Lung (tissue), 12 donors: ENCODE data around the gene CPT1A. TPM values are rescaled to one million over a fixed set of nuclear protein-coding genes. Genes with fewer than 3 reads are reported as not detected.

Experiments
- ATAC-seq: fragments of 200-7000 bp; cut with Tn5 transposase; one replicate; pipeline ENCODE4 v1.9.1; 2020; ENCODE audit warnings: moderate number of reproducible peaks; ENCODE audit not compliant: insufficient read depth, low FRiP score
- DNase-seq, 3 donors: peaks; one replicate each; pipeline ENCODE4 v3.0.0-alpha.2; 2013 to 2017
- H3K27ac ChIP-seq, 2 donors: one replicate each; pipeline ENCODE4 v1.5.1; 2013; ENCODE audit warnings: mild to moderate bottlenecking in 2 of 2, moderate library complexity in 2 of 2, control low read depth in 1 of 2, inconsistent platforms in 1 of 2, low read depth in 1 of 2, low read length in 1 of 2
- H3K27me3 ChIP-seq, 3 donors: one replicate each; pipeline ENCODE4 v1.5.1; 2013; ENCODE audit warnings: low read length in 2 of 3; ENCODE audit not compliant: control insufficient read depth in 3 of 3, insufficient read depth in 3 of 3
- H3K36me3 ChIP-seq, 4 donors: one replicate each; pipeline ENCODE4 v1.5.1; 2013; ENCODE audit warnings: low read length in 4 of 4, mild to moderate bottlenecking in 1 of 4, moderate library complexity in 1 of 4; ENCODE audit not compliant: control insufficient read depth in 4 of 4, insufficient read depth in 4 of 4
- H3K4me1 ChIP-seq, 5 donors: one replicate each; pipeline ENCODE4 v1.5.1; 2013; ENCODE audit warnings: low read length in 5 of 5, mild to moderate bottlenecking in 2 of 5, moderate library complexity in 1 of 5; ENCODE audit not compliant: control insufficient read depth in 5 of 5, insufficient read depth in 5 of 5
- H3K4me3 ChIP-seq: one replicate; pipeline ENCODE4 v1.5.1; 2013; ENCODE audit warnings: mild to moderate bottlenecking, control low read depth, moderate library complexity
- H3K9ac ChIP-seq, 2 donors: one replicate each; pipeline ENCODE4 v1.5.1; 2013; ENCODE audit warnings: low read length in 2 of 2, control low read depth in 1 of 2; ENCODE audit not compliant: insufficient read depth in 1 of 2
- H3K9me3 ChIP-seq, 4 donors: one replicate each; pipeline ENCODE4 v1.5.1; 2013; ENCODE audit warnings: low read length in 3 of 4, mild to moderate bottlenecking in 1 of 4, moderate library complexity in 1 of 4; ENCODE audit not compliant: control insufficient read depth in 4 of 4, insufficient read depth in 3 of 4
- WGBS, 2 donors: extraction: QIAGEN DNeasy Blood & Tissue Kit; methylation state at CpG; one replicate each; pipeline ENCODE4 v1.1.7; 2013; 5-methylcytosine and 5-hydroxymethylcytosine counted together
- polyA plus RNA-seq, 2 donors: library from polyadenylated mRNA; stranded (reverse); fragments of 200-250 nt; gene quantifications; one replicate each; pipeline ENCODE4 v1.2.1, GENCODE V29; 2013
- total RNA-seq, 2 donors: library from RNA; depleted of rRNA in 1 of 2; stranded (reverse); fragments of >200 nt in 1 of 2; gene quantifications; one replicate each; pipeline ENCODE4 v1.2.1, GENCODE V29; 2014 to 2021
- TF ChIP-seq, protein P1 (sequence below): IDR thresholded peaks from 2 replicates; pipeline ENCODE4 v1.5.1; 2012; ENCODE audit warnings: mild to moderate bottlenecking; ENCODE audit errors: control extremely low read depth, extremely low read depth
- donor health status: control.
- donor health status: control.
- donor health status: Bipolar disorder and iron deficiency.
- donor health status: healthy.
- donor health status: DM: yes; HTN: yes; CAD: no.

The CPT1A gene
- total and polyA plus RNA-seq, 4 donors = 17.0 to 51.7 (median 18.4) TPM

GRCh38 chr11:68757711-68758110, 84.0 kb downstream of the CPT1A start:
- H3K36me3 ChIP-seq = peaks cover 14 to 40% (median 25%) of the 10 kb centered on the region in 4 donors
- 86 to 91% methylated on average over 8 of the region's 8 CpGs for WGBS, 2 donors

DNA sequence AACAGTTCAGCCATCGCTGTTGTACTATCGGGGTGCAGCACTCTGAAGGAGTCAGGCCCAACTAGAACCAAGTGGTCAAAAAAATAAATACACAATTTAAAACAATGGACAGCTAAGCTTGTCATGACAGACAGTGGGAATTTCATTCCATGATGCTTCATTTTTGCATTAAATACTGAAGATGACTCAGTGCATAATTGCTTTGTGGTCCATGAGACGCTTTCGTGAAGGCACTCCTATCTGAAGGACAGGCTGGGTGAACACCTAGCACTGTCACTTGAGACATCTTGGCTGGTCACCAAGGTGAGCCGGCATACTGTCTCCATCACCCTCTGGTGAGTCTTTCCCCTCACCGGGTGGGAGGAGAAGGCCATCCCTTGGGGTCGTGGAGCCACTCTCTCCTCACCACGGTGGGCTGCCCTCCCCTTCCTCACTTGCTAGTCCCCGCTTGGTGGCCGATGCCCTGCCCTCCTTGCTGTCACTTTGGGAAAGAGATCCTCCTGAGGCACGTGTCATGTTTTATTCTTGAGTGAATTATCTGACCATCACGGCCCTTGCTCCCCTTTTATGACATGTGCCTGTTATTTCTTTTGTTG, 85.4 kb downstream of the CPT1A start:
- Histone ChIP-seq H3K27ac (no peak overlapping the region), H3K4me3 (no peak overlapping the region), H3K9me3 (no peaks in the 10 kb centered on the region), H3K27me3 (no peaks in the 10 kb centered on the region), H3K36me3 (peaks cover 12 to 31% (median 21%) of the 10 kb centered on the region in 4 donors), H3K4me1 (peaks cover 0 to 2% (median 0%) of the 10 kb centered on the region in 5 donors), H3K9ac (no peak overlapping the region)
- TF ChIP-seq, protein P1, sequence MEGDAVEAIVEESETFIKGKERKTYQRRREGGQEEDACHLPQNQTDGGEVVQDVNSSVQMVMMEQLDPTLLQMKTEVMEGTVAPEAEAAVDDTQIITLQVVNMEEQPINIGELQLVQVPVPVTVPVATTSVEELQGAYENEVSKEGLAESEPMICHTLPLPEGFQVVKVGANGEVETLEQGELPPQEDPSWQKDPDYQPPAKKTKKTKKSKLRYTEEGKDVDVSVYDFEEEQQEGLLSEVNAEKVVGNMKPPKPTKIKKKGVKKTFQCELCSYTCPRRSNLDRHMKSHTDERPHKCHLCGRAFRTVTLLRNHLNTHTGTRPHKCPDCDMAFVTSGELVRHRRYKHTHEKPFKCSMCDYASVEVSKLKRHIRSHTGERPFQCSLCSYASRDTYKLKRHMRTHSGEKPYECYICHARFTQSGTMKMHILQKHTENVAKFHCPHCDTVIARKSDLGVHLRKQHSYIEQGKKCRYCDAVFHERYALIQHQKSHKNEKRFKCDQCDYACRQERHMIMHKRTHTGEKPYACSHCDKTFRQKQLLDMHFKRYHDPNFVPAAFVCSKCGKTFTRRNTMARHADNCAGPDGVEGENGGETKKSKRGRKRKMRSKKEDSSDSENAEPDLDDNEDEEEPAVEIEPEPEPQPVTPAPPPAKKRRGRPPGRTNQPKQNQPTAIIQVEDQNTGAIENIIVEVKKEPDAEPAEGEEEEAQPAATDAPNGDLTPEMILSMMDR = no peak
- ATAC-seq (no peak), DNase-seq (no peak)
- 93 to 95% methylated on average over 12 of the region's 12 CpGs for WGBS, 2 donors

More at GRCh38 chr11:68757711-68758110, 84.0 kb downstream of the CPT1A start:
- TF ChIP-seq, protein P1 = no peak
- no peaks in the 10 kb centered on the region for H3K9me3 ChIP-seq
- no peak for ATAC-seq
- no peak overlapping the region for H3K27ac ChIP-seq
- H3K9ac ChIP-seq = no peak overlapping the region
- DNase-seq = no peak
- H3K4me3 ChIP-seq = no peak overlapping the region
- no peaks in the 10 kb centered on the region for H3K4me1 ChIP-seq
- no peaks in the 10 kb centered on the region for H3K27me3 ChIP-seq

DNA sequence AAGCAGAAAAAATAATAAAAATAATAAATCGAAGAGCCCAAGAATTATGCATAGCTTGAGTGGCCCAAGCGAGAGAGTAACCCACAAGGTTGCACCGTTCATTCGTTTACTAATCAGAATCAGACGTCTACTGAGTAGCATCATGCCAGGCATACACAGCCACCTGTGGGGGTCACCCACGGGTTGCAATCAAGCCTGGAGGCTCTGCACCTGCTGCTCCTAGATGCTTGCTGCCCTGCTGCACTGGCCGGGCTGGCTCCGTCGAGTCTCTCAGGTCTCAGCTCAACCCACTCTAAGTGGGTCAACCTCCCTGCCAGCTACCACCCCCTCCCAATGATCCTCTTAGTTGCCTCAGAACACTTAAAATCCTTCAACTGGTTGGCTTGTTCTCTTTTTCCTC, 88.4 kb downstream of the CPT1A start:
- DNase-seq = no peak
- WGBS, 2 donors = 76 to 84% methylated on average over 9 of the region's 9 CpGs

More for the DNA sequence above, 88.4 kb downstream of the CPT1A start:
- Histone ChIP-seq H3K9me3 (no peaks in the 10 kb centered on the region), H3K4me1 (peaks cover 0 to 7% (median 0%) of the 10 kb centered on the region in 5 donors), H3K4me3 (no peak overlapping the region), H3K27ac (no peak overlapping the region), H3K9ac (no peak overlapping the region), H3K36me3 (peaks cover 7 to 19% (median 11%) of the 10 kb centered on the region in 4 donors), H3K27me3 (no peaks in the 10 kb centered on the region)
- TF ChIP-seq, protein P1 = no peak
- no peak for ATAC-seq
